Measurements from ENCODE around the gene GOLGA5.

Gene GOLGA5

GRCh38 chr14:92880351-92880750 is 86.2 kb downstream of the GOLGA5 start:
- no peak for TF ChIP-seq CTCF (IDR thresholded peaks at IDR 0.05; ENCODE audit: low read depth, low read length)
- H3K4me3 ChIP-seq (ENCODE audit: low read depth, low read length), result no peak overlapping the region

GRCh38 chr14:92880851-92881250 is 86.7 kb downstream of the GOLGA5 start:
- no peak overlapping the region for H3K4me3 ChIP-seq (ENCODE audit: low read depth, low read length)

GRCh38 chr14:92883066-92883465 is 89.0 kb downstream of the GOLGA5 start:
- H3K4me3 ChIP-seq (ENCODE audit: low read depth, low read length), result no peak overlapping the region
- no peak for TF ChIP-seq CTCF (IDR thresholded peaks at IDR 0.05; ENCODE audit: low read depth, low read length)

More at GRCh38 chr14:92880851-92881250, 86.7 kb downstream of the GOLGA5 start:
- no peak for TF ChIP-seq CTCF (IDR thresholded peaks at IDR 0.05; ENCODE audit: low read depth, low read length)

- no peak for TF ChIP-seq CTCF (IDR thresholded peaks at IDR 0.05; ENCODE audit: low read depth, low read length)
- H3K4me3 ChIP-seq (ENCODE audit: low read depth, low read length), result no peak overlapping the region
Observed at GRCh38 chr14:92884410-92884809, 90.3 kb downstream of the GOLGA5 start.

GRCh38 chr14:92885279-92886061 is 91.4 kb downstream of the GOLGA5 start:
- no peak overlapping the region for H3K4me3 ChIP-seq (ENCODE audit: low read depth, low read length)
- no peak for TF ChIP-seq CTCF (IDR thresholded peaks at IDR 0.05; ENCODE audit: low read depth, low read length)

GRCh38 chr14:92886337-92886736 is 92.2 kb downstream of the GOLGA5 start:
- no peak for TF ChIP-seq CTCF (IDR thresholded peaks at IDR 0.05; ENCODE audit: low read depth, low read length)
- H3K4me3 ChIP-seq (ENCODE audit: low read depth, low read length), result no peak overlapping the region

- no peak for TF ChIP-seq CTCF (IDR thresholded peaks at IDR 0.05; ENCODE audit: low read depth, low read length)
- no peak overlapping the region for H3K4me3 ChIP-seq (ENCODE audit: low read depth, low read length)
Observed at GRCh38 chr14:92887157-92887556, 93.1 kb downstream of the GOLGA5 start.

All from WI38 (cell line).